Breast epithelium (tissue), 3 donors: ENCODE data around the gene FMN1.
A peak's percentile ranks its signal among the peaks of the same experiment; 100 is the strongest.

ENCODE experiments used
- POLR2A ChIP-seq: fragments of 450-650 bp; IDR thresholded peaks from one replicate; pipeline ENCODE4 v1.6.1; 2016; ENCODE audit warnings: antibody characterized with exemption, mild to moderate bottlenecking, moderate library complexity
- TF ChIP-seq, protein P1 (sequence below), 3 donors: fragments of 450-650 bp; IDR thresholded peaks; one replicate each; pipeline ENCODE4 v1.5.1; 2016 to 2017; ENCODE audit warnings: antibody characterized with exemption in 3 of 3, mild to moderate bottlenecking in 3 of 3, moderate library complexity in 3 of 3

DNA sequence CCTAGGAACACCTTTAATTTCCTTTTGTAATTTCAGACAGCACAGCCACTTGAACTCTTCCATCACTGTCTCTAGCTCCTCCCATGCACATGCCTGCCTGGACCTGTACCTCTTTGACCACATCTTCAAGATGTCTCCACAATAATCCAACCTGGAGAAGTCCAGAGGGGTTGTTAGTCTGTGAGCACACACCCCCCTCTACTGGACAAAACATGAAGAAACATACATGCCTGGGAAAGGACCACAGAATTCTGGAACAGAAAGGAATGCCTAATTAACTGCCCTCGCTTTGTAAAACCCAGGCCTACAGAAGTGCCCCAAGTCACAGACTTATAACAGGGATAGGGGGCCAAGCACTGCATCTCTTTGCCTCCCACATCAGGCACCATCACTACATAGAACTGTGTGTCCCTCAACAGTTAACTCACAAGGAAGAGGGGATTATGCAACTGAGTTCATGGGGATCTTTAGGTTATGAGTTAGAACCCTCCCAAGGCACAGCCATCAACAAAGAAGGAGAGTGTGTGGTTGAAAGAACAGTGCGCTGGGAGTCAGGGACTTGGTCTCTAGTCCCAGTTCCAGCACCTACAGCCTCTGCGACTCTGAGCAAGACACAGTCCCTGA lies 61.7 kb downstream of the FMN1 start:
- TF ChIP-seq, protein P1, sequence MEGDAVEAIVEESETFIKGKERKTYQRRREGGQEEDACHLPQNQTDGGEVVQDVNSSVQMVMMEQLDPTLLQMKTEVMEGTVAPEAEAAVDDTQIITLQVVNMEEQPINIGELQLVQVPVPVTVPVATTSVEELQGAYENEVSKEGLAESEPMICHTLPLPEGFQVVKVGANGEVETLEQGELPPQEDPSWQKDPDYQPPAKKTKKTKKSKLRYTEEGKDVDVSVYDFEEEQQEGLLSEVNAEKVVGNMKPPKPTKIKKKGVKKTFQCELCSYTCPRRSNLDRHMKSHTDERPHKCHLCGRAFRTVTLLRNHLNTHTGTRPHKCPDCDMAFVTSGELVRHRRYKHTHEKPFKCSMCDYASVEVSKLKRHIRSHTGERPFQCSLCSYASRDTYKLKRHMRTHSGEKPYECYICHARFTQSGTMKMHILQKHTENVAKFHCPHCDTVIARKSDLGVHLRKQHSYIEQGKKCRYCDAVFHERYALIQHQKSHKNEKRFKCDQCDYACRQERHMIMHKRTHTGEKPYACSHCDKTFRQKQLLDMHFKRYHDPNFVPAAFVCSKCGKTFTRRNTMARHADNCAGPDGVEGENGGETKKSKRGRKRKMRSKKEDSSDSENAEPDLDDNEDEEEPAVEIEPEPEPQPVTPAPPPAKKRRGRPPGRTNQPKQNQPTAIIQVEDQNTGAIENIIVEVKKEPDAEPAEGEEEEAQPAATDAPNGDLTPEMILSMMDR (IDR thresholded peaks at IDR 0.05), result peak; percentile 39 to 78 (median 60)
- no peak for TF ChIP-seq POLR2A
